Esophagus muscularis mucosa (tissue), 3 donors: Measurements from ENCODE around the gene SLC35F2.

Experiments used
- POLR2A ChIP-seq: fragments of 450-650 bp; IDR thresholded peaks from one replicate; pipeline ENCODE4 v1.6.1; 2017; ENCODE audit warnings: antibody characterized with exemption, moderate library complexity, mild to moderate bottlenecking, low read depth
- POLR2AphosphoS5 ChIP-seq, 2 donors: sonication (generic); formaldehyde crosslinking; IDR thresholded peaks; one replicate each; pipeline ENCODE4 v1.6.1; 2017; ENCODE audit warnings: antibody characterized with exemption in 2 of 2
- TF ChIP-seq, protein P1 (sequence below), 3 experiments: fragments of 200-600 bp in 2 of 3; fragments of 450-650 bp in 1 of 3; sonication (generic) in 2 of 3; IDR thresholded peaks; one replicate each; pipeline ENCODE4 v1.5.1; 2017 to 2019; ENCODE audit warnings: antibody characterized with exemption in 3 of 3, mild to moderate bottlenecking in 2 of 3, moderate library complexity in 1 of 3

DNA sequence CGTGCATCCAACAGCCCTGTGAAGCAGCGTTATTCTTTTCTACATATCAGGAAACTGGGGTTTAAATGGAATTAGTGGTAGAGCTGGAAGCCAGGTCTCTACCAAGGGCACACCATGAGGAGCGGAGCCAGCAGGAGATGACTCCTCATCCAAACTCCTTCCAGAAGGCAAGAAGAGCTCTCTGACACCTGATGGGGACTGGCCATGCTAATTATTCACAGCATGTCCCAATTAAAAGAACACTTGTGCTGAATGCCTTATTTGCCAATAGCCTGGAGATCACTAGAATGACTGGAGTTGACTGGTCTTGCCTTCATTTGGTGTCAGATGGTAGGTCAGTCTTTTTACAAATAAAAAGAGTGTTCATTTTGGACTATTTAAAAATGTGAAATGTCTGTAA is 113.9 kb downstream of the SLC35F2 start:
- no peak for TF ChIP-seq POLR2AphosphoS5 (IDR thresholded peaks at IDR 0.05)
- TF ChIP-seq, protein P1, sequence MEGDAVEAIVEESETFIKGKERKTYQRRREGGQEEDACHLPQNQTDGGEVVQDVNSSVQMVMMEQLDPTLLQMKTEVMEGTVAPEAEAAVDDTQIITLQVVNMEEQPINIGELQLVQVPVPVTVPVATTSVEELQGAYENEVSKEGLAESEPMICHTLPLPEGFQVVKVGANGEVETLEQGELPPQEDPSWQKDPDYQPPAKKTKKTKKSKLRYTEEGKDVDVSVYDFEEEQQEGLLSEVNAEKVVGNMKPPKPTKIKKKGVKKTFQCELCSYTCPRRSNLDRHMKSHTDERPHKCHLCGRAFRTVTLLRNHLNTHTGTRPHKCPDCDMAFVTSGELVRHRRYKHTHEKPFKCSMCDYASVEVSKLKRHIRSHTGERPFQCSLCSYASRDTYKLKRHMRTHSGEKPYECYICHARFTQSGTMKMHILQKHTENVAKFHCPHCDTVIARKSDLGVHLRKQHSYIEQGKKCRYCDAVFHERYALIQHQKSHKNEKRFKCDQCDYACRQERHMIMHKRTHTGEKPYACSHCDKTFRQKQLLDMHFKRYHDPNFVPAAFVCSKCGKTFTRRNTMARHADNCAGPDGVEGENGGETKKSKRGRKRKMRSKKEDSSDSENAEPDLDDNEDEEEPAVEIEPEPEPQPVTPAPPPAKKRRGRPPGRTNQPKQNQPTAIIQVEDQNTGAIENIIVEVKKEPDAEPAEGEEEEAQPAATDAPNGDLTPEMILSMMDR (IDR thresholded peaks at IDR 0.05): no peak
- TF ChIP-seq POLR2A: no peak
